ENCODE data around the gene DCTN5. TPM values are rescaled to one million over a fixed set of nuclear protein-coding genes. Genes with fewer than 3 reads are reported as not detected.
A peak's percentile ranks its signal among the peaks of the same experiment; 100 is the strongest.
"Not testable (repeated sequence)": the region's sequence is repeated elsewhere in the genome, so short reads cannot be mapped to it uniquely, and the experiment has no call there.

The DCTN5 gene
- 10 to 100 TPM; 64.9 to 68.8 TPM for total RNA-seq

DNA sequence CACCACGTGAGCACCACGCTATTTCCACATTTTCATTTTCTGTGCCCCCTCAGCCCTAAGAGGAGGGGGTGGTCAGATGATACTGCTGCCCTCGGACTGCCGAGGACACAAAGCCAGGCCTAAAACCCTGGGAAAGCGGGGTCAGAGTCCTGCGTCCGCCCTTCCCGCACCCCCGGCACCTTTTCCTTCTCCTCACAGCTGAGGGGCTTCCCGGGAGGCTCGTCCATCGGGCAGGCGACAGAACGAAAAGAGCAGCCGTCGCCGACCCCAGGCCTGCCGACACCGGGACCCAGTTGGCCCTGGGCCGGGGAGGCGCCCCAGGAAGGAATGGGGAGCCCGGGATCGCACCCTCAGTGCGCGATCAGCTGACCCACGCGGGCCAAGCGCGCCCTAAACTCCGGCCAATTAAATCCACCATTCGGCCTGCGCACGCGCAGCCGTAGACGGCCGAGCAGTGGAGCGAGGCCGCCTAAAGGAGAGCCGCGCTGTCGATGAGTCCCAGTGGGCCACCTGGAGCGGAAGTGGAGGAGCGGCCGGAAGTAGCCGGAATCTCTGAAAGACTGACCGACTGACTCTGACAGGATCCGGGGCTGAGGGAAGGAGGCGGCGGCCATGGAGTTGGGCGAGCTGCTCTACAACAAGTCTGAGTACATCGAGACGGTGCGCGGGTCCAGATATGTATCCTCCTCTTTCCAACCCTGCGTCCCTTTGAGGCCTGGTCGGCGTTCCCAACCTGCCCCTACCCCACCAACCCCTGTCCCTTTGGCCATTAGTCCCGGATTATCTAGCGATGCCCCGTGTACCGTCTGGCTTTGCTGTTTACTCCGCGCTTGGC is at the start of gene DCTN5, which contains the start of gene PALB2:
TSS of gene DCTN5 (plus strand) at position 536 of the 835 bp plus-strand sequence. CDS start at position 613, 77 bp downstream.
TSS of gene PALB2 (minus strand) at position 380 of the 835 bp plus-strand sequence. CDS start at position 227, 153 bp downstream.
- no peaks in the 10 kb centered on the region for H3K27me3 Mint-ChIP-seq
- peak; percentile 90 for DNase-seq
- H3K4me3 Mint-ChIP-seq: peak within 1 kb of the TSS; percentile 98
- CTCF ChIA-PET: interaction anchor here (1.4 to 2.1 kb wide), 3 partner anchors 28 to 44 kb away, joined by 5 to 7 read pairs (median 5); no protein-coding TSS in a partner anchor
- POLR2A ChIA-PET: interaction anchor here (0.6 to 2.7 kb wide), 17 partner anchors 8 to 188 kb away, joined by 3 to 38 read pairs (median 4); partner anchors contain the start of genes COG7, EARS2, PLK1 and UBFD1
- peak within 1 kb of the TSS; percentile 95 for H3K27ac Mint-ChIP-seq
- peaks cover 45% of the 10 kb centered on the region for H3K4me1 Mint-ChIP-seq
- no peaks in the 10 kb centered on the region for H3K9me3 Mint-ChIP-seq
- H3K36me3 Mint-ChIP-seq (ENCODE audit: low read depth): peaks cover 49% of the 10 kb centered on the region

GRCh38 chr16:23594186-23594585 is 47.1 kb upstream of the DCTN5 start:
- ChIA-PET POLR2A (no interaction called here), CTCF (interaction anchor here (1.2 kb wide), 1 partner anchor 10 kb away, joined by 3 read pairs; no protein-coding TSS in a partner anchor)
- Mint-ChIP-seq H3K9me3 (no peaks in the 10 kb centered on the region), H3K4me1 (peaks cover 24% of the 10 kb centered on the region), H3K4me3 (peak overlapping the region; percentile 10), H3K27ac (no peak overlapping the region), H3K36me3 (ENCODE audit: low read depth) (peaks cover 30% of the 10 kb centered on the region), H3K27me3 (no peaks in the 10 kb centered on the region)
- no peak for DNase-seq

DNA sequence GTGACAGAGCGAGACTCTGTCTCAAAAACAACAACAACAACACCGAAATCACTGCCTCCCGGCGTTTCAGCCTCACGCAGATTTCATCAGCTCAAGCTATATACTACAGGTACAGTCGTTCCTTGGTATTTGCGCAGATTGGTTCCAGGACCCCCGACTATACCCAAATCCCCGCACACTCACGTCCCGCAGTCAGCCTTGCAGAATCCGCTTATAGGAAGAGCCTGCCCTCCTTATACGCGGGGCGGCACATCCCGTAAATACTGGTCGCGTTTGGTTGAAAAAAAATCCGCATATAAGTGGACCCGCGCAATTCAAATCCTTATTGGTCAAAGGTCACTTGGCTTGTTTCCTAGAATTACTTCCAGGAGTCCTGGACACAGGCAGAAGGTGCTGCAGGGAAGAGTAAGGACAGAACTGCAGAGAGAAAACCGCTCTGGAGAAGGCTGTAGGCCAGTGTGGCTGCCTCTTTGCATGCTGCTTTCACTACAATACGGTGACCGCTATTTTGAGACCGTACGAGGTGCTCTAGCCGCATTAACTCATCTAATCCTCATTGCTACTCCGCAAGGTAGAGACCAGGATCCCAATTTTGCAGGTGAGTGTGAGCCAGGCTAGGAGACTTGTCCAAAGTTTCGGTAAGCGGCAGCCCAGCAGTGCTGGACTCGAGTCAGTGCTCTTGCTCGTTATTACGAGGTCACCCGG is 45.9 kb upstream of the DCTN5 start:
- Mint-ChIP-seq H3K4me1 (peaks cover 24% of the 10 kb centered on the region), H3K36me3 (ENCODE audit: low read depth) (peaks cover 24% of the 10 kb centered on the region), H3K4me3 (peak overlapping the region; percentile 80), H3K27me3 (no peaks in the 10 kb centered on the region), H3K27ac (peak overlapping the region; percentile 51), H3K9me3 (no peaks in the 10 kb centered on the region)
- CTCF ChIA-PET: interaction anchor here (1.2 kb wide), 1 partner anchor 11 kb away, joined by 3 read pairs; no protein-coding TSS in a partner anchor
- POLR2A ChIA-PET: interaction anchor here (1.1 to 1.4 kb wide), 2 partner anchors 34 to 38 kb away, joined by 3 to 4 read pairs; partner anchors contain the start of genes EARS2 and UBFD1
- DNase-seq: peak; percentile 16

DNA sequence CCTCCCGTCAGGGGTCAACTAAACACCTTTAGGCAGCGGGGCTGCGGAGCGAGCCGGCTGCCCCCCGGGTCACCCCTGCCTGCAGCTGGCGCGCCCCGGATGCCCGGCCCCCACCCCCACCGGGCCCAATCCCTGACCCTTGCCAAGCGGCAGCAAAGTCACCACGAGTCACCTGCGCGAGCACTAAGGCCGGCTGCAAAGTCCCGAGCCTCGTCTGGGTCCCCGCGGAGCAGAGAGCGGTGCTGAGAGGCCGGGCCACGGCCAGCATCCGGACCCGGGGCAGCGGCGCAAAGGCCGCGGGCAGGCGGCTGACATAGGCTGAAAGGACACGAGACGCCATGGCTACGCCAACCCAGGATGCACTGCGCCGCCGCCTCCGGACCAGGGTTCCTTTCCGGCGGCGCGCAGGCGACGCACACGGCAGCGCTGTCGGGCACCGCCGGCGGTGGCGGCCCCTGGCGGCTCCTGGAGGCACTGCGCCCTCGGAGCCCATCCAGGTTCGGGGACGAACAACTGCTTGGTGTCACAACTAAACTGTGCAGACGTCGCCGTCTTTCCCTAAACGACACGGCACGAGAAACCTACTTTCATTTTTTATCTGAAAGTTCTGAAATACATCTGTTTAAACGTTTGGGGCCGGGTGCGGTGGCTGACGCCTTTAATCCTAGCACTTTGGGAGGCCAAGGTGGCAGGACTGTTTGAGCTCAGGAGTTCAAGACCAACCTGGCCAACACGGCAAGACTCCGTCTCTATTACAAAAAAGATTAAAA is 45.1 kb upstream of the DCTN5 start, which contains the start of gene NDUFAB1:
TSS of gene NDUFAB1 (minus strand) at position 366 of the 770 bp plus-strand sequence. CDS start at position 340, 26 bp downstream.
- Mint-ChIP-seq H3K9me3 (no peaks in the 10 kb centered on the region), H3K4me1 (peaks cover 24% of the 10 kb centered on the region), H3K36me3 (ENCODE audit: low read depth) (peaks cover 17% of the 10 kb centered on the region), H3K4me3 (peak within 1 kb of the TSS; percentile 80), H3K27ac (peak within 1 kb of the TSS; percentile 68), H3K27me3 (no peaks in the 10 kb centered on the region)
- DNase-seq: peak; percentile 93
- ChIA-PET POLR2A (interaction anchor here (0.7 to 1.5 kb wide), 4 partner anchors 35 to 920 kb away, joined by 3 to 9 read pairs (median 4); partner anchors contain the start of genes DCTN5, EARS2, PALB2 and UBFD1), CTCF (interaction anchor here (0.7 to 1.8 kb wide), 11 partner anchors 10 to 161 kb away, joined by 3 to 12 read pairs (median 5); partner anchors contain the start of genes DCTN5, EARS2, GGA2 and PALB2)

DNA sequence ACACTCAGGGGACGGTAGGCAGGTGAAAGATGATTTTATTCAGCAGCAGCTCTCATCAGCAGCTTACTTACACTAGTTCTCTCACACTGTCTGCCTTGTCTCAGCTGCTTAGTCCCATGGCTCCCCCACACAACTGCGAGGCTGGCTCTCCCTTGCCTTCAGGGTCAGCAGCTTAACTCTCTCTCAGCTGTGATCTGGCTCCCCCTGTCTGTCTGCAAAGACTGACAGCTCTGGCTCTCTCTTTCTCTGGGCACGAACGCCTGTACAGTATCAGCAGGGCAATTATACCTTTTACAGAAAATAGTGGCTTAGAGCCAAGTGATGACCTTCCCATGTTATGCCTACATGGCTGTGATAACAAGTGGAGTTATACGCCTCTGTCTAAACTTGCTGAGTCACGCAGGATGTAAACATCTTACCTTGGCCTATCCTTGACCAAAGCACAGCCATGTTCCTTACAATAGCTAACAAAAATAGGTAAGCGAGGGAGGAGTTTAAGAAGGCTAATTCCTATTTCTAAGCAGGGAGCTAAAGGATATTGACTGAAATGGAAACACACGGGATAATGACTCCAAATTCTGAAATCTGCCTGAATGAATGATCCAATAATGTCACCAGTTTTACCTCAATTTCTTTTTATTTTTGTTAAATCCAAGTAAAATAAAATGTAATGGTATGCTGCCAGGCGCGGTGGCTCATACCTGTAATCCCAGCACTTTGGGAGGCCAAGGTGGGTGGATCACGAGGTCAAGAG is 44.1 kb upstream of the DCTN5 start:
- Mint-ChIP-seq H3K27ac (no peak overlapping the region), H3K27me3 (no peaks in the 10 kb centered on the region), H3K36me3 (ENCODE audit: low read depth) (peaks cover 12% of the 10 kb centered on the region), H3K4me1 (peaks cover 24% of the 10 kb centered on the region), H3K4me3 (no peak overlapping the region), H3K9me3 (no peaks in the 10 kb centered on the region)
- ChIA-PET POLR2A (interaction anchor here (1.2 to 1.5 kb wide), 3 partner anchors 36 to 44 kb away, joined by 3 to 9 read pairs (median 5); partner anchors contain the start of genes DCTN5, EARS2, PALB2 and UBFD1), CTCF (interaction anchor here (0.7 to 1.8 kb wide), 11 partner anchors 9 to 162 kb away, joined by 3 to 12 read pairs (median 5); partner anchors contain the start of genes DCTN5, EARS2, GGA2 and PALB2)
- DNase-seq: peak; percentile 26

GRCh38 chr16:23607726-23608125 is 33.5 kb upstream of the DCTN5 start:
- Mint-ChIP-seq H3K4me3 (no peak overlapping the region), H3K27me3 (no peaks in the 10 kb centered on the region), H3K36me3 (ENCODE audit: low read depth) (peaks cover 10% of the 10 kb centered on the region), H3K27ac (no peak overlapping the region), H3K9me3 (no peaks in the 10 kb centered on the region), H3K4me1 (no peaks in the 10 kb centered on the region)
- ChIA-PET POLR2A (no interaction called here), CTCF (no interaction called here)
- no peak for DNase-seq

GRCh38 chr16:23608194-23608593 is 33.1 kb upstream of the DCTN5 start:
- Mint-ChIP-seq H3K27me3 (no peaks in the 10 kb centered on the region), H3K27ac (no peak overlapping the region), H3K4me1 (no peaks in the 10 kb centered on the region), H3K9me3 (no peaks in the 10 kb centered on the region), H3K36me3 (ENCODE audit: low read depth) (peaks cover 10% of the 10 kb centered on the region), H3K4me3 (no peak overlapping the region)
- POLR2A ChIA-PET: no interaction called here
- CTCF ChIA-PET: no interaction called here
- no peak for DNase-seq

- H3K9me3 Mint-ChIP-seq: no peaks in the 10 kb centered on the region
- no peak overlapping the region for H3K4me3 Mint-ChIP-seq
- no peak overlapping the region for H3K27ac Mint-ChIP-seq
- POLR2A ChIA-PET: no interaction called here
- CTCF ChIA-PET: interaction anchor here (0.9 kb wide), 1 partner anchor 11 kb away, joined by 5 read pairs; no protein-coding TSS in a partner anchor
- H3K36me3 Mint-ChIP-seq (ENCODE audit: low read depth): peaks cover 8% of the 10 kb centered on the region
- DNase-seq: no peak
- H3K27me3 Mint-ChIP-seq: no peaks in the 10 kb centered on the region
- no peaks in the 10 kb centered on the region for H3K4me1 Mint-ChIP-seq
Observed at GRCh38 chr16:23609929-23610328, 31.3 kb upstream of the DCTN5 start.

GRCh38 chr16:23610905-23611304 is 30.4 kb upstream of the DCTN5 start:
- H3K9me3 Mint-ChIP-seq; DNase-seq; H3K27ac Mint-ChIP-seq; H3K4me3 Mint-ChIP-seq; CTCF ChIA-PET; H3K27me3 Mint-ChIP-seq; H3K4me1 Mint-ChIP-seq; POLR2A ChIA-PET; H3K36me3 Mint-ChIP-seq (ENCODE audit: low read depth): not testable (repeated sequence)

DNA sequence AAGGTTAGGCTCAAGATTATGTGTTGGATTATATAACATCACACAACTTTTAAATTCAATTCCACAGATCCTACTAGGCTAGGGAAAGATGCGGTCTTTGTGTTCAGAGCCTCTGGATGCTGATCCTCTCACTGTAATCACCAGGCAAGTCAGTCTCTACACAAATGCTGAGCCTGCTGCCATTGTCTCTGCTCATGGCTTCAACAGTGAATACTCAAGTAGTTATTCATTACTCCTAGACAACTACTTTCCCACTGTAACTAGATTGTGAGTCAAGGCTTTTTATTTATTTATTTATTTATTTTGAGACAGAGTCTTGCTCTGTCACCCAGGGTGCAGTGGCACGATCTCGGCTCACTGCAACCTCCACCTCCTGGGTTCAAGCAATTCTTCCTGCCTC is 29.3 kb upstream of the DCTN5 start:
- Mint-ChIP-seq H3K4me3 (no peak overlapping the region), H3K36me3 (ENCODE audit: low read depth) (peaks cover 16% of the 10 kb centered on the region), H3K27me3 (no peaks in the 10 kb centered on the region), H3K27ac (no peak overlapping the region), H3K4me1 (no peaks in the 10 kb centered on the region), H3K9me3 (no peaks in the 10 kb centered on the region)
- ChIA-PET CTCF (no interaction called here), POLR2A (no interaction called here)
- no peak for DNase-seq

DNA sequence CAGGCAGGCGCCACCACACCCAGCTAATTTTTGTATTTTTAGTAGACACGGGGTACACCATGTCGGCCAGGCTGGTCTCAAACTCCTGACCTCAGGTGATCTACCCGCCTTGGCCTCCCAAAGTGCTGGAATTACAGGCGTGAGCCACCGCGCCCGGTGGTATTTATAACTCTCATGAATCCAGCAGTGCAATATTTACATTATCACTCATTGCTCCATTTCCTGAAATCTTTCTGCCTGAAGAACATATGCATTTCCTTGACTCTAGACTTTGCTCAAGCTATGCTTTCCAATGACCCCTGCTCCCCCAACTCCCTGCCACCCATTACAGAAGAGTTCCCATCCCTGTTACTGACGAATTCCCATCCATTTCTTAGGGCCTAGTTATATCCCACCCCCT is 25.5 kb upstream of the DCTN5 start:
- CTCF ChIA-PET: no interaction called here
- H3K4me1 Mint-ChIP-seq: no peaks in the 10 kb centered on the region
- H3K36me3 Mint-ChIP-seq (ENCODE audit: low read depth): peaks cover 35% of the 10 kb centered on the region
- no peaks in the 10 kb centered on the region for H3K9me3 Mint-ChIP-seq
- no peak overlapping the region for H3K27ac Mint-ChIP-seq
- POLR2A ChIA-PET: no interaction called here
- H3K27me3 Mint-ChIP-seq: no peaks in the 10 kb centered on the region
- DNase-seq: no peak
- H3K4me3 Mint-ChIP-seq: no peak overlapping the region
